Central memory CD8-positive, alpha-beta T cell (primary cell): ENCODE measurements around the gene KPNA2.
"Not testable (repeated sequence)": the region's sequence is repeated elsewhere in the genome, so short reads cannot be mapped to it uniquely, and the experiment has no call there.

ENCODE experiments used
- ATAC-seq: fragments of 150-1000 bp; cut with Tn5 transposase; replicated peaks from 2 replicates; pipeline ENCODE4 v1.10.0; 2022; ENCODE audit warnings: mild to moderate bottlenecking, moderate FRiP score, moderate number of reproducible peaks; ENCODE audit not compliant: poor library complexity, severe bottlenecking; ENCODE audit errors: extremely low read depth
- DNase-seq, 2 donors: peaks; one replicate each; pipeline ENCODE4 v3.0.0; 2021; ENCODE audit warnings: low spot score in 2 of 2
- H3K27ac Mint-ChIP-seq: one replicate; pipeline ENCODE4 v1.8.0; 2022; ENCODE audit warnings: low read depth, mild to moderate bottlenecking, moderate library complexity, mixed read lengths
- H3K27me3 Mint-ChIP-seq: one replicate; pipeline ENCODE4 v1.8.0; 2022; ENCODE audit warnings: mixed read lengths
- H3K36me3 Mint-ChIP-seq: one replicate; pipeline ENCODE4 v1.8.0; 2022; ENCODE audit warnings: mild to moderate bottlenecking, moderate library complexity, mixed read lengths; ENCODE audit not compliant: insufficient read depth
- H3K4me1 Mint-ChIP-seq: one replicate; pipeline ENCODE4 v1.8.0; 2022; ENCODE audit warnings: mixed read lengths
- H3K4me3 Mint-ChIP-seq: one replicate; pipeline ENCODE4 v1.8.0; 2022; ENCODE audit warnings: mild to moderate bottlenecking, moderate library complexity, mixed read lengths
- H3K9me3 Mint-ChIP-seq: one replicate; pipeline ENCODE4 v1.8.0; 2022; ENCODE audit warnings: mixed read lengths

Gene KPNA2

GRCh38 chr17:68006797-68007196 is 28.7 kb upstream of the KPNA2 start:
- DNase-seq, result no peak
- no peak for ATAC-seq
- Mint-ChIP-seq H3K27me3 (no peaks in the 10 kb centered on the region), H3K9me3 (no peaks in the 10 kb centered on the region), H3K27ac (peak overlapping the region; percentile 36), H3K36me3 (no peaks in the 10 kb centered on the region), H3K4me3 (no peak overlapping the region), H3K4me1 (peaks cover 5% of the 10 kb centered on the region)

- Mint-ChIP-seq H3K4me3 (peak overlapping the region; percentile 46), H3K4me1 (peaks cover 5% of the 10 kb centered on the region), H3K27ac (no peak overlapping the region), H3K27me3 (no peaks in the 10 kb centered on the region), H3K36me3 (no peaks in the 10 kb centered on the region), H3K9me3 (no peaks in the 10 kb centered on the region)
- peak; percentile 23 to 55 for DNase-seq
- ATAC-seq, result no peak
Observed at GRCh38 chr17:68011199-68011665, 24.3 kb upstream of the KPNA2 start.

- no peaks in the 10 kb centered on the region for H3K27me3 Mint-ChIP-seq
- H3K4me3 Mint-ChIP-seq, result no peak overlapping the region
- no peak overlapping the region for H3K27ac Mint-ChIP-seq
Observed at GRCh38 chr17:68013385-68013784, 22.1 kb upstream of the KPNA2 start.

GRCh38 chr17:68015081-68015723 is 20.3 kb upstream of the KPNA2 start:
- H3K4me1 Mint-ChIP-seq, result peaks cover 12% of the 10 kb centered on the region
- no peaks in the 10 kb centered on the region for H3K9me3 Mint-ChIP-seq
- no peak overlapping the region for H3K27ac Mint-ChIP-seq
- peaks cover 9% of the 10 kb centered on the region for H3K27me3 Mint-ChIP-seq
- DNase-seq (no peak), ATAC-seq (no peak)
- no peak overlapping the region for H3K4me3 Mint-ChIP-seq
- peaks cover 12% of the 10 kb centered on the region for H3K36me3 Mint-ChIP-seq

More at GRCh38 chr17:68013385-68013784, 22.1 kb upstream of the KPNA2 start:
- DNase-seq (no peak), ATAC-seq (no peak)
- Mint-ChIP-seq H3K9me3 (no peaks in the 10 kb centered on the region), H3K36me3 (peaks cover 1% of the 10 kb centered on the region), H3K4me1 (peaks cover 5% of the 10 kb centered on the region)

GRCh38 chr17:68016838-68017237 is 18.7 kb upstream of the KPNA2 start:
- ATAC-seq, result no peak
- Mint-ChIP-seq H3K36me3 (peaks cover 24% of the 10 kb centered on the region), H3K27me3 (peaks cover 10% of the 10 kb centered on the region), H3K4me1 (peaks cover 14% of the 10 kb centered on the region), H3K4me3 (no peak overlapping the region), H3K27ac (no peak overlapping the region), H3K9me3 (no peaks in the 10 kb centered on the region)
- no peak for DNase-seq

GRCh38 chr17:68018493-68018892 is 17.0 kb upstream of the KPNA2 start:
- DNase-seq, H3K9me3 Mint-ChIP-seq, ATAC-seq, H3K4me3 Mint-ChIP-seq, H3K27ac Mint-ChIP-seq: not testable (repeated sequence)
- Mint-ChIP-seq H3K36me3 (peaks cover 24% of the 10 kb centered on the region), H3K27me3 (peaks cover 10% of the 10 kb centered on the region), H3K4me1 (peaks cover 14% of the 10 kb centered on the region)

GRCh38 chr17:68019336-68019674 is 16.2 kb upstream of the KPNA2 start:
- Mint-ChIP-seq H3K4me1 (peaks cover 14% of the 10 kb centered on the region), H3K36me3 (peaks cover 24% of the 10 kb centered on the region), H3K27ac (peak overlapping the region; percentile 99), H3K9me3 (no peaks in the 10 kb centered on the region), H3K4me3 (peak overlapping the region; percentile 86), H3K27me3 (peaks cover 10% of the 10 kb centered on the region)
- ATAC-seq (no peak), DNase-seq (no peak)

GRCh38 chr17:68019675-68020408 is 15.7 kb upstream of the KPNA2 start:
- Mint-ChIP-seq H3K9me3 (no peaks in the 10 kb centered on the region), H3K27me3 (peaks cover 10% of the 10 kb centered on the region)

GRCh38 chr17:68020409-68020756 is 15.2 kb upstream of the KPNA2 start:
- DNase-seq (no peak), ATAC-seq (no peak)
- Mint-ChIP-seq H3K27ac (peak overlapping the region; percentile 99), H3K4me1 (peaks cover 14% of the 10 kb centered on the region), H3K4me3 (peak overlapping the region; percentile 86), H3K36me3 (peaks cover 24% of the 10 kb centered on the region), H3K9me3 (no peaks in the 10 kb centered on the region), H3K27me3 (peaks cover 10% of the 10 kb centered on the region)

More at GRCh38 chr17:68019675-68020408, 15.7 kb upstream of the KPNA2 start:
- ATAC-seq (peak; percentile 96), DNase-seq (peak; percentile 98)
- peak overlapping the region; percentile 99 for H3K27ac Mint-ChIP-seq
- peaks cover 14% of the 10 kb centered on the region for H3K4me1 Mint-ChIP-seq
- peaks cover 24% of the 10 kb centered on the region for H3K36me3 Mint-ChIP-seq
- H3K4me3 Mint-ChIP-seq, result peak overlapping the region; percentile 86

- H3K36me3 Mint-ChIP-seq, result peaks cover 24% of the 10 kb centered on the region
- not testable (repeated sequence) for H3K9me3 Mint-ChIP-seq, DNase-seq, ATAC-seq
- peak overlapping the region; percentile 86 for H3K4me3 Mint-ChIP-seq
- peaks cover 10% of the 10 kb centered on the region for H3K27me3 Mint-ChIP-seq
- H3K4me1 Mint-ChIP-seq, result peaks cover 14% of the 10 kb centered on the region
- peak overlapping the region; percentile 99 for H3K27ac Mint-ChIP-seq
Observed at GRCh38 chr17:68020791-68021190, 14.7 kb upstream of the KPNA2 start.

- H3K36me3 Mint-ChIP-seq, result peaks cover 24% of the 10 kb centered on the region
- peaks cover 10% of the 10 kb centered on the region for H3K27me3 Mint-ChIP-seq
- H3K27ac Mint-ChIP-seq, result no peak overlapping the region
- ATAC-seq, result no peak
- peaks cover 14% of the 10 kb centered on the region for H3K4me1 Mint-ChIP-seq
- H3K4me3 Mint-ChIP-seq, result no peak overlapping the region
- no peaks in the 10 kb centered on the region for H3K9me3 Mint-ChIP-seq
- no peak for DNase-seq
Observed at GRCh38 chr17:68021963-68022362, 13.6 kb upstream of the KPNA2 start.

- not testable (repeated sequence) for DNase-seq, H3K27ac Mint-ChIP-seq, H3K9me3 Mint-ChIP-seq, H3K4me3 Mint-ChIP-seq, ATAC-seq
- peaks cover 23% of the 10 kb centered on the region for H3K36me3 Mint-ChIP-seq
- H3K27me3 Mint-ChIP-seq, result peaks cover 10% of the 10 kb centered on the region
- peaks cover 14% of the 10 kb centered on the region for H3K4me1 Mint-ChIP-seq
Observed at GRCh38 chr17:68022547-68022946, 13.0 kb upstream of the KPNA2 start.
